Peyer's patch (tissue), 4 donors: Measurements from ENCODE around the gene NPIPB4.
"Not testable (repeated sequence)": the region's sequence is repeated elsewhere in the genome, so short reads cannot be mapped to it uniquely, and the experiment has no call there.

ENCODE experiments used
- CTCF ChIP-seq, 6 experiments: fragments of 450-650 bp in 4 of 6; fragments of 200-600 bp in 2 of 6; sonication (generic) in 1 of 6; IDR thresholded peaks; one replicate each; pipeline ENCODE4 v1.5.1; 2017 to 2019; ENCODE audit warnings: antibody characterized with exemption in 6 of 6, mild to moderate bottlenecking in 3 of 6, moderate library complexity in 1 of 6
- POLR2A ChIP-seq, 2 donors: fragments of 450-650 bp; IDR thresholded peaks; one replicate each; pipeline ENCODE4 v1.5.1; 2017; ENCODE audit warnings: antibody characterized with exemption in 2 of 2, mild to moderate bottlenecking in 2 of 2, moderate library complexity in 2 of 2

- not testable (repeated sequence) for TF ChIP-seq POLR2A, CTCF (IDR thresholded peaks at IDR 0.05)
Measured at GRCh38 chr16:21823258-21823657, 34.3 kb downstream of the NPIPB4 start.
